Measurements from ENCODE around the gene CHRNA3.

DNA sequence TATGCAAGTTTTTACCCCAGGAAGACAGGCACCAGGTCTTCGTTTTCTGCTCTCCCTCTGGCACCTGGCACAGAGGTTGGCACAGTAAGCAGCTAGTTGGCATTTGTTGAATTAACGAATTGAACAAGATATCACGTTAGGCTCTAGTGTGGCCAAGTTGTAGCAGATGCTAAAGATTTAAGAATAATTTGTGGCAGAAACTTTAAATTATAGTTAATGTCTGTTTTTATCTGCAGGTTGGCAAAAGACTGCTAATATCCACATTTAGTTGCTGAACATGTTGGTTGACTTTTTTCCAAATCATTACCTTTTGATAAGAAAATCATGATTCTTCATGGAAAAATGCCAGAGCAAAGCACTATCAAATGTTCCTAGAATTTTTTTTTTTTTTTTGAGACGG is 47.4 kb downstream of the CHRNA3 start:
- no peak for TF ChIP-seq CTCF (IDR thresholded peaks at IDR 0.05; ENCODE audit: insufficient read depth, low read length, poor library complexity, severe bottlenecking)
- no peak for TF ChIP-seq EZH2phosphoT487 (conservative IDR thresholded peaks at IDR 0.05; ENCODE audit: low read length)
